Measurements from ENCODE around the gene UBE3D. TPM values are rescaled to one million over a fixed set of nuclear protein-coding genes. Genes with fewer than 3 reads are reported as not detected.

The UBE3D gene
- total and polyA plus RNA-seq, 2 of the 8 experiments (the other 6 are each of a cell fraction or from before 2014, with no cell fraction given), result 5.7 to 16.3 TPM

DNA sequence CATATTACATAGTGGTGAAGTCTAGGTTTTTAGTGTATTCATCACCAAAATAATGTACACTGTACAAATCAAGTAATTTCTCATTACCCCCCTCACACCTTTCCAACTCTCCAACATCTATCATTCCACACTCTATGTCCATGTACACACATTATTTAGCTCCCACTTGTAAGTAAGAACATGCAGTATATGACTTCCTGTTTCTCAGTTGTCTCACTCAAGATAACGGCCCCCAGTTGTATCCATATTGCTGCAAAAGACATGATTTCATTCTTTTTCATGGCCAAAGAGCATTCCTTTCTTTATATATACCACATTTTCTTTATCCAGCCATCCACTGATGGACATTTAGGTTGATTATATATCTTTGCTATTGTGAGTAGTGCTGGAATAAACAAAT lies 86.0 kb downstream of the UBE3D start:
- H4K20me1 ChIP-seq (replicated peaks in 1 of 2; ENCODE audit: control insufficient read depth in 1 of 2, insufficient read depth in 2 of 2, low read length in 2 of 2), result no peaks in the 10 kb centered on the region
- H3K14ac ChIP-seq (ENCODE audit: insufficient read length), result no peak overlapping the region
- no peak overlapping the region for H2BK5ac ChIP-seq (ENCODE audit: low read depth, low read length)
- no peak overlapping the region for H2AFZ ChIP-seq (ENCODE audit: low read length)
- no peak overlapping the region for H3K18ac ChIP-seq (ENCODE audit: extremely low read depth, low read length)
- 100% methylated on average over 1 of the region's 1 CpG; no CpG with 5 or more reads in 1 of the 2 experiments for WGBS, 2 experiments (ENCODE audit: extremely low coverage in 1 of 2, insufficient coverage in 1 of 2, insufficient read length in 1 of 2, insufficient replicate concordance in 2 of 2, low coverage in 1 of 2, low lambda C conversion rate in 2 of 2, missing lambda C conversion rate in 1 of 2)
- H3K79me2 ChIP-seq (ENCODE audit: control insufficient read depth in 1 of 2, insufficient read depth in 2 of 2, low read length in 2 of 2), result no peaks in the 10 kb centered on the region
- peaks cover 1% of the 10 kb centered on the region; the same call in 1 of the 2 replicates for H3K23me2 ChIP-seq (ENCODE audit: low read depth, low read length)
- H3K79me1 ChIP-seq (ENCODE audit: low read depth, low read length), result no peaks in the 10 kb centered on the region
- no peak overlapping the region for H2AK5ac ChIP-seq (ENCODE audit: low read depth, low read length)
- CTCF ChIA-PET (ENCODE audit: partially characterized antibody), result no interaction called here
- POLR2A ChIA-PET (ENCODE audit: partially characterized antibody), result no interaction called here
- H3K36me3 ChIP-seq (ENCODE audit: control insufficient read depth in 2 of 4, insufficient read depth in 4 of 4, low read length in 3 of 4), result no peaks in the 10 kb centered on the region
- no peaks in the 10 kb centered on the region for H3K4me1 ChIP-seq (replicated peaks in 1 of 4; ENCODE audit: control insufficient read depth in 3 of 4, insufficient read depth in 4 of 4, low read length in 3 of 4)
- no peak overlapping the region for H2BK15ac ChIP-seq (ENCODE audit: low read length)
- H4K91ac ChIP-seq (replicated peaks; ENCODE audit: insufficient read length, low read length), result no peak overlapping the region
- no peak overlapping the region for H3K4ac ChIP-seq (replicated peaks; ENCODE audit: insufficient read length, low read depth, low read length)
- H3K4me3 ChIP-seq (ENCODE audit: extremely low read depth in 1 of 4, insufficient read depth in 2 of 4, low read depth in 3 of 4, low read length in 4 of 4), result no peak overlapping the region
- no peak overlapping the region for H4K8ac ChIP-seq (ENCODE audit: extremely low read depth, insufficient read depth, low read length)
- H3K4me2 ChIP-seq (ENCODE audit: insufficient read depth in 1 of 2, low read depth in 2 of 2, low read length in 2 of 2), result no peak overlapping the region
- H3K56ac ChIP-seq (replicated peaks; ENCODE audit: insufficient read length, low read depth, low read length), result no peak overlapping the region
- H2BK20ac ChIP-seq (ENCODE audit: low read length), result no peak overlapping the region
- no peak overlapping the region for H2BK12ac ChIP-seq (ENCODE audit: low read depth, low read length)
- FAIRE-seq (no peak), DNase-seq (ENCODE audit: low read depth in 1 of 2, low spot score in 2 of 2) (no peak)
- no peak overlapping the region for H3K9ac ChIP-seq (replicated peaks in 1 of 4; ENCODE audit: extremely low read depth in 1 of 4, low read depth in 3 of 4, low read length in 3 of 4)
- TF ChIP-seq EZH2 (IDR thresholded peaks at IDR 0.05; ENCODE audit: low read depth, low read length, severe bottlenecking) (no peak), SIN3A (conservative IDR thresholded peaks at IDR 0.05 in 1 of 2, IDR thresholded peaks at IDR 0.05 in 1 of 2; ENCODE audit: low read depth in 1 of 2, low read length in 2 of 2) (no peak), POLR2AphosphoS5 (IDR thresholded peaks at IDR 0.05; ENCODE audit: low read depth, low read length) (no peak), EP300 (IDR thresholded peaks at IDR 0.05; ENCODE audit: borderline replicate concordance in 1 of 2, low read depth in 2 of 2, low read length in 2 of 2) (no peak), KDM5A (IDR thresholded peaks at IDR 0.05; ENCODE audit: low read length) (no peak), SIRT6 (IDR thresholded peaks at IDR 0.05; ENCODE audit: low read length) (no peak), CEBPB (IDR thresholded peaks at IDR 0.05; ENCODE audit: low read depth, low read length) (no peak)
- H3K27me3 ChIP-seq (replicated peaks in 1 of 4; ENCODE audit: control insufficient read depth in 3 of 4, extremely low read depth in 1 of 4, insufficient read depth in 3 of 4, low read length in 3 of 4), result no peaks in the 10 kb centered on the region
- no peak overlapping the region for H4K5ac ChIP-seq (ENCODE audit: insufficient read length, low read depth, low read length)
- H3K23ac ChIP-seq (ENCODE audit: insufficient read length), result no peak overlapping the region
- no peaks in the 10 kb centered on the region for H3K9me3 ChIP-seq (ENCODE audit: insufficient read depth in 2 of 2, low read depth in 1 of 2, low read length in 1 of 2)
- H3K27ac ChIP-seq (ENCODE audit: low read depth, low read length), result no peak overlapping the region
- H2BK120ac ChIP-seq (replicated peaks; ENCODE audit: low read depth, low read length), result no peak overlapping the region

Measured in H1 (cell line).